GM12801 (cell line): ENCODE data around the gene NAPA.

Experiments
- CTCF ChIP-seq: IDR thresholded peaks from one replicate; pipeline ENCODE4 v1.5.1; 2011; ENCODE audit warnings: control low read depth; ENCODE audit not compliant: insufficient read length; ENCODE audit errors: extremely low read depth

NAPA gene

GRCh38 chr19:47481460-47482052 lies 33.3 kb downstream of the NAPA start:
- TF ChIP-seq CTCF = no peak

- TF ChIP-seq CTCF = no peak
Observed at GRCh38 chr19:47480658-47481057, 34.2 kb downstream of the NAPA start.

GRCh38 chr19:47479701-47480503 lies 35.0 kb downstream of the NAPA start:
- no peak for TF ChIP-seq CTCF

DNA sequence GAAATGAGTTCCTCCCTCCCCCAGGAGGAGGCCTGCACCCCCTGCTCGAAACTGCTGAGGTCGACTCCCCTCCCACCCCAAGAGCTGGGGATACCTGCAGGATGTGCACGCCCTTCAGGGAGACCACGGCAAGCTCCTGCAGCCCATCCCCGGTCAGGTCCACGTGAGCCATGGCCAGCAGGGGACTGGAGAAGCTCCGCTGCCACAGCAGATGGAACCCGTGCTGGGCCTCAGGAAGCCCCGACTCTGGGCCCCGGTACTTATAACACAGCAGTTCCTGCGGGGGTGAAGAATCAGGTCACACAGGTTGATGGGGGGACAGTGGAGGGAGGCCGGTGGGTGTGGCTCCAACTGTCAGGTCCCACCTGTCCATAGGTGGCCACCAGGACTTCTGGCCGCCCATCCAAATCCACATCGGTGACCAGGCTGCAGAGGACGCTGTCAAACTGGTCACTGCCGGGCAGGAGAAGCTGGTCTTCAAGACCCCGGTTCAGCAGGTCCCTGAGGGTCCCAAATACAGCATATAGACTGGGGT lies 38.4 kb downstream of the NAPA start:
- TF ChIP-seq CTCF = no peak

DNA sequence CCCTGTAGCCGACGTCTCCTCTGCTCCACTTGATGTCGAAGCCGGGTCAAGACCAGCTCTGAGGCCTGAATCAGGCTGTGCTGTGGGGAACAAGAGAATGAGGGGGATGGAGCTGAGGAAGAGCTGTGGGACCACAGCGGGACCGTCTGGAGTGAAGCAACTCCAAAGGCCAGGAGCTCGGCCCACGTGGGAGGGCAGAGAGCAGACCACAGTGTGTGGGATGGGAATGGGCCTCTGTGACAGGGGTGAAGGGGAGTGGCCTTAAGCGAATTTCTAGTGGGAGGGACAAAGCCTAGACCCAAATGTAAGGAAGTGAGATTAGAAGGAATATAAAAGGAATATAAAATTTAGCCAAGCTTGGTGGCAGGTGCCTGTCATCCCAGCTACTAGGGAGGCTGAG lies 39.4 kb downstream of the NAPA start:
- TF ChIP-seq CTCF = no peak

GRCh38 chr19:47473336-47473735 lies 41.5 kb downstream of the NAPA start:
- TF ChIP-seq CTCF = no peak

DNA sequence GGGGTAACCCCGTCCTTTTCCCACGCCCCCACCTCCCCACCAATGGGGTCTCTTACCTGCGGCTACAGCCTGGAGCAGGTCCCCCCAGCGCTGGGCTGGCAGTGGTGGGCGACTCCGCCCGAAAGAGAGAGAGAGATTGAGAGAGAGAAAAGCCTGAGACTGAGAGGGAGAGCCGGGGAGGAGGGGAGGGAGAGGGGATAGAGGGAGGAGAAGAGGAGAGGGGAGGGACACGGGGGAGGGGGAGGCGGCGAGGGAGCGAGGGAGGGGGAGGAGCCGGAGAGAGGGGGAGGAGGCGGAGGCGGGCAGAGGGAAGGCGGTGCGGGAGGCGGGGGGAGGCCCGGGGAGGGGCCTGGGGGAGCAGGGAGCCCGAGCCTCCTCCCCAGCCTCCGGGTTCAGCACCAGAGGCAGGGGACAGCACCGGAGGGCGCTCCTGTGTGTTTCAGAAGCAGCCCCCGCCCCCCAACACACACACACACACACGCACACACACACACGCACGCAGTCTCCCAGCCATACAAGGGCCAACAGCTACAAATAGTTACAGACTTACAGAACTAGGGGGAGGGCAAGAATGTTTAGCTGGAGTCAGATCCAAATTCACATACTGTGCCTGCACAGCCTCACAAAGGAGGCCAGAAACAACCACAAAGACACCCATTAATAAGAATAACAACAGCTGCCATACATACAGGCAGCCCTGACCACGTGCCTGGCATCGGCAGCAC lies 43.0 kb downstream of the NAPA start, which contains the start of gene SLC8A2:
Gene SLC8A2, minus strand, starts transcription at position 161 of the 725 bp plus-strand sequence. CDS start 5,490 bp downstream, outside the sequence.
- TF ChIP-seq CTCF = no peak
